H9 (cell line): ENCODE results near the gene OSM. TPM values are rescaled to one million over a fixed set of nuclear protein-coding genes. Genes with fewer than 3 reads are reported as not detected.

Experiments used
- DNase-seq: peaks from one replicate; pipeline ENCODE4 v3.0.0-alpha.2; 2017
- H2AFZ ChIP-seq: one replicate; pipeline ENCODE4 v1.6.1; 2013; ENCODE audit warnings: mild to moderate bottlenecking, low read length, control low read depth, moderate library complexity
- H2AK5ac ChIP-seq: 2 replicates; pipeline ENCODE4 v1.6.1; 2013; ENCODE audit warnings: low read length, control low read depth, mixed read lengths; ENCODE audit not compliant: insufficient read length
- H2BK120ac ChIP-seq: one replicate; pipeline ENCODE4 v1.6.1; 2013; ENCODE audit warnings: low read depth, mild to moderate bottlenecking, low read length, control low read depth, inconsistent platforms; ENCODE audit not compliant: poor library complexity, severe bottlenecking
- H2BK12ac ChIP-seq: 2 replicates; pipeline ENCODE4 v1.6.1; 2013; ENCODE audit warnings: low read length, control low read depth, mixed read lengths, low read depth; ENCODE audit not compliant: insufficient read length
- H2BK15ac ChIP-seq: 2 replicates; pipeline ENCODE4 v1.6.1; 2013; ENCODE audit warnings: low read depth, low read length, control low read depth
- H2BK20ac ChIP-seq: one replicate; pipeline ENCODE4 v1.6.1; 2013; ENCODE audit warnings: low read depth, mild to moderate bottlenecking, low read length, control low read depth, inconsistent platforms; ENCODE audit not compliant: poor library complexity, severe bottlenecking
- H2BK5ac ChIP-seq: 2 replicates; pipeline ENCODE4 v1.6.1; 2013; ENCODE audit warnings: low read length, control low read depth, mixed read lengths; ENCODE audit not compliant: insufficient read length
- H3K14ac ChIP-seq: 2 replicates; pipeline ENCODE4 v1.6.1; 2013; ENCODE audit warnings: low read length, control low read depth; ENCODE audit not compliant: insufficient read depth
- H3K18ac ChIP-seq: 2 replicates; pipeline ENCODE4 v1.6.1; 2013; ENCODE audit warnings: low read depth, mild to moderate bottlenecking, mixed read lengths, low read length, control low read depth; ENCODE audit not compliant: insufficient read length
- H3K23ac ChIP-seq: 2 replicates; pipeline ENCODE4 v1.6.1; 2013; ENCODE audit warnings: low read length, control low read depth, mixed read lengths, low read depth; ENCODE audit not compliant: insufficient read length
- H3K23me2 ChIP-seq: 2 replicates; pipeline ENCODE4 v1.6.1; 2013; ENCODE audit warnings: low read depth, mild to moderate bottlenecking, mixed read lengths, low read length, control low read depth; ENCODE audit not compliant: insufficient read length, poor library complexity, severe bottlenecking
- H3K27ac ChIP-seq: 2 replicates; pipeline ENCODE4 v1.5.1; 2013; ENCODE audit warnings: low read length, control low read depth, mixed read lengths, low read depth; ENCODE audit not compliant: insufficient read length
- H3K27me3 ChIP-seq: 2 replicates; pipeline ENCODE4 v1.6.1; 2013; ENCODE audit warnings: low read length, control low read depth, inconsistent platforms; ENCODE audit not compliant: insufficient read depth
- H3K4ac ChIP-seq: 2 replicates; pipeline ENCODE4 v1.6.1; 2013; ENCODE audit warnings: low read depth, mild to moderate bottlenecking, control low read depth, inconsistent platforms, low read length, moderate library complexity
- H3K4me1 ChIP-seq: 2 replicates; pipeline ENCODE4 v1.6.1; 2013; ENCODE audit warnings: low read length, control low read depth, inconsistent platforms; ENCODE audit not compliant: insufficient read depth
- H3K4me2 ChIP-seq: 2 replicates; pipeline ENCODE4 v1.6.1; 2013; ENCODE audit warnings: low read length, control low read depth, mixed read lengths; ENCODE audit not compliant: insufficient read length, insufficient read depth
- H3K56ac ChIP-seq: 2 replicates; pipeline ENCODE4 v1.6.1; 2013; ENCODE audit warnings: low read depth, mild to moderate bottlenecking, mixed read lengths, low read length, control low read depth; ENCODE audit not compliant: insufficient read length
- H3K79me1 ChIP-seq: 2 replicates; pipeline ENCODE4 v1.6.1; 2013; ENCODE audit warnings: low read depth, mild to moderate bottlenecking, moderate library complexity, low read length, control low read depth, inconsistent platforms; ENCODE audit not compliant: insufficient read depth, poor library complexity, severe bottlenecking
- H3K79me2 ChIP-seq: 2 replicates; pipeline ENCODE4 v1.6.1; 2013; ENCODE audit warnings: low read length, control low read depth, inconsistent platforms; ENCODE audit not compliant: insufficient read depth
- H3K9ac ChIP-seq: 2 replicates; pipeline ENCODE4 v1.6.1; 2013; ENCODE audit warnings: low read length, control low read depth, mixed read lengths; ENCODE audit not compliant: insufficient read length; ENCODE audit errors: extremely low read depth
- H3K9me3 ChIP-seq: one replicate; pipeline ENCODE4 v1.6.1; 2013; ENCODE audit warnings: low read depth, low read length, inconsistent platforms; ENCODE audit not compliant: control insufficient read depth
- H3T11ph ChIP-seq: one replicate; pipeline ENCODE4 v1.6.1; 2013; ENCODE audit warnings: mild to moderate bottlenecking, low read length, control low read depth, inconsistent platforms
- H4K20me1 ChIP-seq: one replicate; pipeline ENCODE4 v1.6.1; 2013; ENCODE audit not compliant: control insufficient read depth, insufficient read length, insufficient read depth
- H4K5ac ChIP-seq: 2 replicates; pipeline ENCODE4 v1.6.1; 2013; ENCODE audit warnings: low read depth, mild to moderate bottlenecking, mixed read lengths, low read length, control low read depth; ENCODE audit not compliant: insufficient read length
- H4K8ac ChIP-seq: replicated peaks from 2 replicates; pipeline ENCODE4 v1.6.1; 2013; ENCODE audit warnings: low read length, control low read depth, mixed read lengths, low read depth; ENCODE audit not compliant: insufficient read length
- H4K91ac ChIP-seq: 2 replicates; pipeline ENCODE4 v1.6.1; 2013; ENCODE audit warnings: low read depth, mild to moderate bottlenecking, moderate library complexity, mixed read lengths, low read length, control low read depth; ENCODE audit not compliant: insufficient read length
- H3K27ac Mint-ChIP-seq, 3 experiments: 2 replicates in 2 of 3; 3 replicates in 1 of 3; pipeline ENCODE4 v1.8.0; 2020 to 2021; ENCODE audit warnings: mixed read lengths in 3 of 3, mild to moderate bottlenecking in 1 of 3, moderate library complexity in 1 of 3
- H3K27me3 Mint-ChIP-seq: 2 replicates; pipeline ENCODE4 v1.8.0; 2021; ENCODE audit warnings: low read depth, mild to moderate bottlenecking, moderate library complexity, mixed read lengths
- H3K36me3 Mint-ChIP-seq, 3 experiments: 2 replicates in 2 of 3; 3 replicates in 1 of 3; pipeline ENCODE4 v1.8.0; 2020 to 2021; ENCODE audit warnings: low read depth in 3 of 3, mixed read lengths in 3 of 3; ENCODE audit not compliant: insufficient read depth in 1 of 3
- H3K4me1 Mint-ChIP-seq, 2 experiments: 2 replicates each; pipeline ENCODE4 v1.8.0; 2020; ENCODE audit warnings: mixed read lengths in 2 of 2
- H3K4me3 Mint-ChIP-seq, 2 experiments: 2 replicates in 1 of 2; 3 replicates in 1 of 2; pipeline ENCODE4 v1.8.0; 2020 to 2021; ENCODE audit warnings: mild to moderate bottlenecking in 2 of 2, mixed read lengths in 2 of 2, moderate library complexity in 1 of 2
- H3K9me3 Mint-ChIP-seq, 2 experiments: 2 replicates in 1 of 2; 3 replicates in 1 of 2; pipeline ENCODE4 v1.8.0; 2020; ENCODE audit warnings: mild to moderate bottlenecking in 2 of 2, mixed read lengths in 2 of 2, moderate library complexity in 1 of 2
- CTCF ChIP-seq: fragments of 200-600 bp; sonication (generic); conservative IDR thresholded peaks from 3 replicates; pipeline ENCODE4 v1.8.0; 2021; ENCODE audit warnings: antibody characterized with exemption, mild to moderate bottlenecking
- WGBS: extraction: QIAGEN DNeasy Blood & Tissue Kit; methylation state at CpG from one replicate; pipeline ENCODE4 v1.1.7; 2013; ENCODE audit warnings: missing lambda C conversion rate, low lambda C conversion rate, mixed read lengths; ENCODE audit not compliant: insufficient read length; ENCODE audit errors: extremely low coverage; 5-methylcytosine and 5-hydroxymethylcytosine counted together
- total RNA-seq: library from RNA; stranded (reverse); gene quantifications from 2 replicates; pipeline ENCODE4 v1.2.1, GENCODE V29; 2021

The OSM gene
- total RNA-seq, 1 experiment from 2014 or later = not detected

- Histone ChIP-seq H3K4me1 (no peaks in the 10 kb centered on the region; the same call in 1 of the 2 replicates), H2BK20ac (no peak overlapping the region), H4K5ac (no peak overlapping the region), H3K79me2 (no peaks in the 10 kb centered on the region), H3K56ac (no peak overlapping the region), H3K27me3 (no peaks in the 10 kb centered on the region), H3K4me2 (no peak overlapping the region), H2BK5ac (no peak overlapping the region), H3K18ac (no peak overlapping the region), H2AK5ac (no peak overlapping the region), H2BK15ac (no peak overlapping the region), H3K4ac (no peak overlapping the region), H3K14ac (peak overlapping the region; percentile 27; the same call in 1 of the 2 replicates), H4K20me1 (no peaks in the 10 kb centered on the region), H3K23me2 (no peaks in the 10 kb centered on the region), H3K27ac (no peak overlapping the region), H4K8ac (no peak overlapping the region), H3T11ph (no peak overlapping the region), H2BK12ac (no peak overlapping the region), H4K91ac (no peak overlapping the region), H3K23ac (no peak overlapping the region), H3K79me1 (no peaks in the 10 kb centered on the region), H3K9me3 (no peaks in the 10 kb centered on the region), H2AFZ (no peak overlapping the region), H3K9ac (no peak overlapping the region), H2BK120ac (no peak overlapping the region)
- no peaks in the 10 kb centered on the region for H3K9me3 Mint-ChIP-seq
- no peaks in the 10 kb centered on the region for H3K36me3 Mint-ChIP-seq
- H3K4me1 Mint-ChIP-seq = peaks cover 10 to 17% of the 10 kb centered on the region in 2 experiments
- no CpG with 5 or more reads among the region's 8 CpGs for WGBS
- H3K27ac Mint-ChIP-seq = no peak overlapping the region; a peak in 1 of 7 replicates
- no peak overlapping the region for H3K4me3 Mint-ChIP-seq
- H3K27me3 Mint-ChIP-seq = peaks cover 8% of the 10 kb centered on the region
- DNase-seq = no peak
- TF ChIP-seq CTCF = no peak
These were observed 9.0 kb upstream of the OSM start for GRCh38 chr22:30275625-30276024.
